GM13977 (cell line): ENCODE measurements around the gene RABL6.
A peak's percentile ranks its signal among the peaks of the same experiment; 100 is the strongest.
"Not testable (repeated sequence)": the region's sequence is repeated elsewhere in the genome, so short reads cannot be mapped to it uniquely, and the experiment has no call there.

Experiments used
- DNase-seq: peaks from one replicate; pipeline ENCODE4 v3.0.0; 2012; ENCODE audit warnings: low spot score
- in situ Hi-C: fragments of 300-500 bp; cut with MboI; formaldehyde crosslinking; loops from one replicate; pipeline ENCODE4 v1.12.0; 2022; ENCODE audit warnings: low sequenced_read_pairs, low pct_unique_long_range_greater_than_20kb, mixed read lengths, inconsistent platforms; ENCODE audit not compliant: unreplicated experiment
- TF ChIP-seq, protein P1 (sequence below): IDR thresholded peaks from 2 replicates; pipeline ENCODE4 v1.5.1; 2012; ENCODE audit warnings: mild to moderate bottlenecking, control low read depth; ENCODE audit not compliant: insufficient read depth; ENCODE audit errors: extremely low read depth, missing control alignments

The RABL6 gene

DNA sequence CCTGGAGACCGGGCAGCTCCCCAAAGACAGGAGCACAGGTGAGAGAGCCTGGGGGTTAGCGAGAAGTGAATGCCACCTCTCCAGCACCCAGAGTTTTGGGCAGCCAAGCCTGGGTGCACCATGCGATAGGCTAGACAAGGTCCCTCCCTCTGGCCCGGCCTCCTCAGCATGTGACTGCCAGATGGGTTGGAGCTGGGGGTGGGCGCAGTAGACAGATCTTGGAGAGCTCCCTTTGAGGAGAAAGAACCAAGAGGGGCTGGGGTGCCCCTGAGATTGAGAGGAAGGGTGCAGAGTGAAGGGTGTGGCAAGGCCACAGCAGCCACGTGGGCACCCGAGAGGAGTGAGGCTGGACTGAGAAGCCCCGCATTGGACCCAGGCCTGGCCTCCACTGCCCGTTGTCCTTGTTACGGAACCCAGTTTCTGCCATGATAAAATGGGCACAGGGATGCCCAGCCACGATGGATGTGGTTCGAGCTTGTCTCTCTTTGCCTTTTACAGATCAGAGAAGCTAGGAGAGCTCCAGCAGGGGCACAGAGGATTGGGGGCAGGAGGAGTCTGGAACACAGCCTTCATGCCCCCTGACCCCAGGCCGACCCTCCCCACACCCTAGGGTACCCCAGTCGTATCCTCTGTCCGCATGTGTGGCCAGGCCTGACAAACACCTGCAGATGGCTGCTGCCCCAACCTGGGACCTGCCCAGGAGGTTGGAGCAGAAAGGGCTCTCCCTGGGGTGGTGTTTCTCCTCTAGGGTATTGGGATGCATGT lies 15.2 kb upstream of the RABL6 start:
- in situ Hi-C loops: no loop called here
- DNase-seq: peak; percentile 7
- TF ChIP-seq, protein P1, sequence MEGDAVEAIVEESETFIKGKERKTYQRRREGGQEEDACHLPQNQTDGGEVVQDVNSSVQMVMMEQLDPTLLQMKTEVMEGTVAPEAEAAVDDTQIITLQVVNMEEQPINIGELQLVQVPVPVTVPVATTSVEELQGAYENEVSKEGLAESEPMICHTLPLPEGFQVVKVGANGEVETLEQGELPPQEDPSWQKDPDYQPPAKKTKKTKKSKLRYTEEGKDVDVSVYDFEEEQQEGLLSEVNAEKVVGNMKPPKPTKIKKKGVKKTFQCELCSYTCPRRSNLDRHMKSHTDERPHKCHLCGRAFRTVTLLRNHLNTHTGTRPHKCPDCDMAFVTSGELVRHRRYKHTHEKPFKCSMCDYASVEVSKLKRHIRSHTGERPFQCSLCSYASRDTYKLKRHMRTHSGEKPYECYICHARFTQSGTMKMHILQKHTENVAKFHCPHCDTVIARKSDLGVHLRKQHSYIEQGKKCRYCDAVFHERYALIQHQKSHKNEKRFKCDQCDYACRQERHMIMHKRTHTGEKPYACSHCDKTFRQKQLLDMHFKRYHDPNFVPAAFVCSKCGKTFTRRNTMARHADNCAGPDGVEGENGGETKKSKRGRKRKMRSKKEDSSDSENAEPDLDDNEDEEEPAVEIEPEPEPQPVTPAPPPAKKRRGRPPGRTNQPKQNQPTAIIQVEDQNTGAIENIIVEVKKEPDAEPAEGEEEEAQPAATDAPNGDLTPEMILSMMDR: no peak

- TF ChIP-seq, protein P1: no peak
- peak; percentile 2 for DNase-seq
- in situ Hi-C loops: no loop called here
Measured at GRCh38 chr9:136793086-136793946, 14.4 kb upstream of the RABL6 start.

DNA sequence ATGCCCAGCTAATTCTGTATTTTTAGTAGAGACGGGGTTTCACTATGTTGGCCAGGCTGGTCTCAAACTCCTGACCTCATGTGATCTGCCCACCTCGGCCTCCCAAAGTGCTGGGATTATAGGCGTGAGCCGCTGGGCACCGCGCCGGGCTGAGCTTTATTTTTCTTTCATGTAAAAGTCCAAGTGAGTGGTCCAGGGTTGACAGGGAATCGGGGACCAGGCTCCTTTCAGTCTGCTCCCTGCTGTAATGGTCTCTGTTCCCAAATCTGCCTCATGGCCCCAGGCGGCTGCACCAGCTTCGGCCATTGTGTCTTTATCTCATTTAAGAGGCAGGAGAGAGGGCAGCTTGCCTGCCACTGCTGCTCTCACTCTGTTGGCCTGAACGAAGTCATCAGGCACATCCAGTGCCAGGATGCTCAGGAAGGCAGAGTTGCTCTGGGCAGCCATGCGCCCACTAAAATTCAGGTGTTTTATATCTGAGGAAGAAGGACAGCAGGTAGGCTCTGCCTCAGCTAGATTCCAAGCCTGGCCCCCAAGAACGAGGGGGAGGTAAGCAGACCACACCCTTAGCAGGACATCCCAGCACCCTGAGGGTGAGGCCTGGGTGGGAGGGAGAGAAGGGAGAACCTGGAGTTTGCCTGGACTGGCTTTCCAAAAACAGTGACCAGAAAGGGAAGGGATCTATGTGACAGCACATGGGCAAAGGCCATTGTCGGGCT lies 13.3 kb upstream of the RABL6 start:
- TF ChIP-seq, protein P1: no peak
- DNase-seq: peak; percentile 0
- in situ Hi-C loops: no loop called here

DNA sequence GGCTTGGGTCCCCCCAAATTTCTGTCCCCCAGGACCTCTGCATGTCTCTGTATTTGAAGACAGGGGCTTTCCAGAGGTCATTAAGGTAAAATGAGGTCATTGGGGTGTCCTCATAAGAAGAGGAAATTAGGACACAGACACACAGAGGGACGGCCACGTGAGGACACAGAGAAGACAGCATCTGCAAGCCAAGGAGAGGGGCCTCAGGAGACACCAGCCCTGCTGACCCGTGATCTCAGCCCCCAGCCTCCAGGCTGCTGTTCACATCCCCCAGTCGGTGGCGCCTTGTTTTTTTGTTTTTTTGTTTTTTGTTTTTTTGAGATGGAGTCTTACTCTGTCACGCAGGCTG lies 12.8 kb upstream of the RABL6 start:
- TF ChIP-seq, protein P1: no peak
- in situ Hi-C loops: no loop called here
- no peak for DNase-seq

DNA sequence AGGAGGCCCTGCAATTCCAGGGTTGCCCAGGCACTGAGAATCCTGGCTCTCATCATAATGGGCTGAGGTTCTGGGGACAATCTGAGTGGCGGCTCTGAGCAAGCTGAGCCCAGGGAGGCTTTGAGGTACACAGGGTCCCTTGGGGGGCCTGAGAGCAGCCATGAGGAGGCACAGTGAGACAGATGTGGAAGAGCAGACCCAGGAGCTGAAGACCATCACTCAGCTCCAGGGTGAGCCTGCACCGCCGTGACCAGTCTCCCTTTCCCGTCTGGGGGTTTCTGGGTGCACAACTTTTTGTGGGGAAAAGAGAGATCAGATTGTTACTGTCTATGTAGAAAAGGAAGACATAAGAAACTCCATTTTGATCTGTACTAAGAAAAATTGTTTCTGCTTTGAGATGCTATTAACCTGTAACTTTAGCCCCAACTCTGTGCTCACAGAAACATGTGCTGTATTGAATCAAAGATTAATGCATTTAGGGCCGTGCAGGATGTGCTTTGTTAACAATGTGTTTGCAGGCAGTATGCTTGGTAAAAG lies 11.4 kb upstream of the RABL6 start, which contains the start of gene CCDC183:
Gene CCDC183, plus strand, starts transcription at position 101 of the 537 bp plus-strand sequence. Its CDS starts 60 bp downstream, at position 161.
- in situ Hi-C loops: no loop called here

DNA sequence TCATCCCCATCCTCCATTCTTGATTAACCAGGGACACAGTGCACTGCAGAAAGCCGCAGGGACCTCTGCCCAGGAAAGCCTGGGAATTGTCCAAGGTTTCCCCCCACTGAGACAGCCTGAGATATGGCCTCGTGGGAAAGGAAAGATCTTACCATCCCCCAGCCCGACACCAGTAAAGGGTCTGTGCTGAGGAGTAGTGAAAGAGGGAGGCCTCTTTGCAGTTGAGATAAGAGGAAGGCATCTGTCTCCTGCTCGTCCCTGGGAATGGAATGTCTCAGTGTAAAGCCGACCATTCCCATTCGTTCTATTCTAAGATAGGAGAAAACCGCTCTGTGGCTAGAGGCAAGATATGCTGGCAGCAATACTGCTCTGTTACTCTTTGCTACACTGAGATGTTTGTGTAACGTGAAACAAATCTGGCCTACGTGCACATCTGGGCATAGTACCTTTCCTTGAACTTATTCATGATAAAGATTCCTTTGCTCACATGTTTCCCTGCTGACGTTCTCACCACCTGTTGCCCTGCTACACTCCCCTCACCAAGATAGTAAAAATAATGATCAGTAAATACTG lies 10.9 kb upstream of the RABL6 start:
- in situ Hi-C loops, DNase-seq: not testable (repeated sequence)

More for the DNA sequence above, 11.4 kb upstream of the RABL6 start, which contains the start of gene CCDC183:
- peak; percentile 0 for DNase-seq
- TF ChIP-seq, protein P1: no peak
